Keratinocyte (primary cell): ENCODE data around the gene ADAMTS1. TPM values are rescaled to one million over a fixed set of nuclear protein-coding genes. Genes with fewer than 3 reads are reported as not detected.
A peak's percentile ranks its signal among the peaks of the same experiment; 100 is the strongest.

Experiments used
- DNase-seq: peaks from one replicate; pipeline ENCODE4 v3.0.0-alpha.2; 2011; ENCODE audit warnings: low read depth, missing footprints, low spot score
- FAIRE-seq: peaks from 2 replicates; lab custom pipeline; 2011; peaks lifted over from hg19 to GRCh38; lab: Jason Lieb, UNC
- H2AFZ ChIP-seq: 2 replicates; pipeline ENCODE4 v1.6.0; 2012; ENCODE audit warnings: low read length, control low read depth, inconsistent platforms; ENCODE audit not compliant: control insufficient read depth
- H3K27ac ChIP-seq: 2 replicates; pipeline ENCODE4 v1.5.1; 2011; ENCODE audit warnings: low read length; ENCODE audit not compliant: control insufficient read depth, insufficient read depth
- H3K27me3 ChIP-seq: 3 replicates; pipeline ENCODE4 v1.6.0; 2011; ENCODE audit warnings: low read length; ENCODE audit not compliant: control insufficient read depth, insufficient read depth; ENCODE audit errors: extremely low read depth
- H3K36me3 ChIP-seq, 2 experiments: 2 replicates in 1 of 2; 3 replicates in 1 of 2; pipeline ENCODE4 v1.5.1; 2011; ENCODE audit warnings: low read length in 2 of 2, mild to moderate bottlenecking in 1 of 2; ENCODE audit not compliant: control insufficient read depth in 2 of 2, insufficient read depth in 2 of 2; ENCODE audit errors: extremely low read depth in 1 of 2
- H3K4me1 ChIP-seq: 3 replicates; pipeline ENCODE4 v1.5.1; 2011; ENCODE audit warnings: low read length; ENCODE audit not compliant: control insufficient read depth, insufficient read depth; ENCODE audit errors: extremely low read depth
- H3K4me2 ChIP-seq: 3 replicates; pipeline ENCODE4 v1.6.0; 2011; ENCODE audit warnings: low read depth, low read length; ENCODE audit not compliant: control insufficient read depth, insufficient read depth; ENCODE audit errors: extremely low read depth
- H3K4me3 ChIP-seq, 3 experiments: fragments of 200-600 bp in 1 of 3; sonication (generic) in 1 of 3; 2 replicates in 2 of 3; 3 replicates in 1 of 3; pipeline ENCODE4 v1.5.1; 2011 to 2016; ENCODE audit warnings: low read length in 3 of 3, mild to moderate bottlenecking in 3 of 3, control low read depth in 2 of 3, inconsistent platforms in 1 of 3, low read depth in 1 of 3, mixed read lengths in 1 of 3, mixed run types in 1 of 3, moderate library complexity in 1 of 3; ENCODE audit not compliant: control insufficient read depth in 2 of 3, insufficient read depth in 2 of 3; ENCODE audit errors: extremely low read depth in 1 of 3
- H3K79me2 ChIP-seq: 2 replicates; pipeline ENCODE4 v1.6.0; 2012; ENCODE audit warnings: low read length; ENCODE audit not compliant: control insufficient read depth, insufficient read depth
- H3K9ac ChIP-seq: 3 replicates; pipeline ENCODE4 v1.6.0; 2011; ENCODE audit warnings: low read length; ENCODE audit not compliant: control insufficient read depth, insufficient read depth; ENCODE audit errors: extremely low read depth
- H3K9me1 ChIP-seq: 3 replicates; pipeline ENCODE4 v1.6.0; 2011; ENCODE audit warnings: low read length; ENCODE audit not compliant: control insufficient read depth, insufficient read depth; ENCODE audit errors: extremely low read depth
- H3K9me3 ChIP-seq: 2 replicates; pipeline ENCODE4 v1.5.1; 2012; ENCODE audit warnings: low read depth, low read length; ENCODE audit not compliant: control insufficient read depth
- H4K20me1 ChIP-seq: 3 replicates; pipeline ENCODE4 v1.6.0; 2011; ENCODE audit warnings: low read length; ENCODE audit not compliant: control insufficient read depth, insufficient read depth; ENCODE audit errors: extremely low read depth
- CTCF ChIP-seq, 3 experiments: IDR thresholded peaks in 1 of 3; conservative IDR thresholded peaks in 1 of 3; optimal IDR thresholded peaks in 1 of 3; 2 replicates in 2 of 3; 3 replicates in 1 of 3; pipeline versions ENCODE3 to v1.5.1; 2011; ENCODE audit warnings: low read length in 3 of 3, mild to moderate bottlenecking in 3 of 3, moderate library complexity in 2 of 3, control low read depth in 1 of 3, inconsistent platforms in 1 of 3; ENCODE audit not compliant: insufficient read depth in 2 of 3; ENCODE audit errors: extremely low read depth in 1 of 3
- EZH2 ChIP-seq: IDR thresholded peaks from one replicate; pipeline ENCODE4 v1.6.1; 2012; ENCODE audit warnings: inconsistent platforms, mild to moderate bottlenecking, low read length, moderate library complexity
- dilution Hi-C: fragments of 300-500 bp; cut with MboI; formaldehyde crosslinking; loops from one replicate; pipeline ENCODE4 v1.7.0; 2020; ENCODE audit warnings: low sequenced_read_pairs; ENCODE audit not compliant: extremely low pct_ligation_motif_present
- polyA plus RNA-seq, 5 experiments: library from polyadenylated mRNA; depleted of rRNA in 3 of 5; stranded (reverse) in 3 of 5; stranded (forward) in 1 of 5; unstranded in 1 of 5; fragments of >200 nt; gene quantifications; 1 replicate in 1 of 5; 2 replicates in 3 of 5; 3 replicates in 1 of 5; pipeline versions ENCODE4 v1.2.1 to v1.2.3, GENCODE V29; 2011 to 2012; ENCODE audit warnings: missing spikeins in 2 of 5, low read depth in 1 of 5, low replicate concordance in 1 of 5

The ADAMTS1 gene
- polyA plus RNA-seq, 1 donor (not counting 4 experiments of a cell fraction or from before 2014, with no cell fraction given), result 344 TPM

GRCh38 chr21:26852423-26852822 lies 7.2 kb upstream of the ADAMTS1 start:
- no peak overlapping the region for H2AFZ ChIP-seq
- H3K27ac ChIP-seq, result no peak overlapping the region
- H3K4me3 ChIP-seq, result no peak overlapping the region
- no peaks in the 10 kb centered on the region for H3K27me3 ChIP-seq
- dilution Hi-C loops, result no loop called here
- no peaks in the 10 kb centered on the region for H3K9me1 ChIP-seq
- no peaks in the 10 kb centered on the region for H3K79me2 ChIP-seq
- no peaks in the 10 kb centered on the region for H3K4me1 ChIP-seq
- no peaks in the 10 kb centered on the region for H3K9me3 ChIP-seq
- no peaks in the 10 kb centered on the region for H4K20me1 ChIP-seq
- no peak overlapping the region for H3K9ac ChIP-seq
- no peak overlapping the region for H3K4me2 ChIP-seq
- no peak for TF ChIP-seq EZH2
- no peak for TF ChIP-seq CTCF (optimal IDR thresholded peaks at IDR 0.05 in 1 of 3, IDR thresholded peaks at IDR 0.05 in 1 of 3, conservative IDR thresholded peaks at IDR 0.05 in 1 of 3; ENCODE audit: extremely low read depth in 1 of 3, insufficient read depth in 2 of 3, low read length in 3 of 3)
- DNase-seq (no peak), FAIRE-seq (no peak)
- H3K36me3 ChIP-seq, result no peaks in the 10 kb centered on the region

GRCh38 chr21:26851109-26851944 lies 6.1 kb upstream of the ADAMTS1 start:
- dilution Hi-C loops, result no loop called here
- H4K20me1 ChIP-seq, result no peaks in the 10 kb centered on the region
- DNase-seq, result no peak

More at GRCh38 chr21:26851109-26851944, 6.1 kb upstream of the ADAMTS1 start:
- no peaks in the 10 kb centered on the region for H3K36me3 ChIP-seq
- no peak overlapping the region for H3K27ac ChIP-seq
- no peaks in the 10 kb centered on the region for H3K27me3 ChIP-seq
- peaks cover 5% of the 10 kb centered on the region for H3K4me1 ChIP-seq
- H3K4me3 ChIP-seq, result no peak overlapping the region
- H3K9me3 ChIP-seq, result no peaks in the 10 kb centered on the region
- H3K9me1 ChIP-seq, result no peaks in the 10 kb centered on the region
- FAIRE-seq, result peak; percentile 34
- no peak overlapping the region for H3K4me2 ChIP-seq
- no peak overlapping the region for H3K9ac ChIP-seq
- TF ChIP-seq EZH2, result no peak
- TF ChIP-seq CTCF (optimal IDR thresholded peaks at IDR 0.05 in 1 of 3, IDR thresholded peaks at IDR 0.05 in 1 of 3, conservative IDR thresholded peaks at IDR 0.05 in 1 of 3; ENCODE audit: extremely low read depth in 1 of 3, insufficient read depth in 2 of 3, low read length in 3 of 3), result no peak
- peak overlapping the region; percentile 4 for H2AFZ ChIP-seq
- H3K79me2 ChIP-seq, result no peaks in the 10 kb centered on the region
